ENCODE data around the gene BCL7A.
A peak's percentile ranks its signal among the peaks of the same experiment; 100 is the strongest.

Gene BCL7A

GRCh38 chr12:122081083-122081696 lies 59.5 kb downstream of the BCL7A start:
- no peak for TF ChIP-seq CTCF (IDR thresholded peaks at IDR 0.05; ENCODE audit: low read depth, low read length)
- Histone ChIP-seq H3K4me3 (ENCODE audit: low read depth, low read length) (peak overlapping the region; percentile 90), H3K36me3 (peaks cover 21% of the 10 kb centered on the region), H3K9me3 (no peaks in the 10 kb centered on the region), H3K27me3 (no peaks in the 10 kb centered on the region), H3K4me1 (peaks cover 3% of the 10 kb centered on the region; the same call in 1 of the 2 replicates)
- DNase-seq: no peak

- peaks cover 21% of the 10 kb centered on the region for H3K36me3 ChIP-seq
- DNase-seq: no peak
- peaks cover 7% of the 10 kb centered on the region for H3K4me1 ChIP-seq
- H3K27me3 ChIP-seq: no peaks in the 10 kb centered on the region
- no peak overlapping the region for H3K4me3 ChIP-seq (ENCODE audit: low read depth, low read length)
- H3K9me3 ChIP-seq: no peaks in the 10 kb centered on the region
- no peak for TF ChIP-seq CTCF (IDR thresholded peaks at IDR 0.05; ENCODE audit: low read depth, low read length)
Observed at GRCh38 chr12:122081697-122082221, 60.1 kb downstream of the BCL7A start.

GRCh38 chr12:122082621-122083356 lies 61.1 kb downstream of the BCL7A start:
- H3K36me3 ChIP-seq: peaks cover 27% of the 10 kb centered on the region
- TF ChIP-seq CTCF (IDR thresholded peaks at IDR 0.05; ENCODE audit: low read depth, low read length): no peak
- H3K4me1 ChIP-seq: peaks cover 17% of the 10 kb centered on the region
- DNase-seq: no peak
- no peaks in the 10 kb centered on the region for H3K9me3 ChIP-seq
- no peaks in the 10 kb centered on the region for H3K27me3 ChIP-seq
- H3K4me3 ChIP-seq (ENCODE audit: low read depth, low read length): no peak overlapping the region

GRCh38 chr12:122084857-122085405 lies 63.2 kb downstream of the BCL7A start:
- H3K36me3 ChIP-seq: peaks cover 33% of the 10 kb centered on the region
- TF ChIP-seq CTCF (IDR thresholded peaks at IDR 0.05; ENCODE audit: low read depth, low read length): no peak
- H3K27me3 ChIP-seq: no peaks in the 10 kb centered on the region
- no peak overlapping the region for H3K4me3 ChIP-seq (ENCODE audit: low read depth, low read length)
- H3K9me3 ChIP-seq: no peaks in the 10 kb centered on the region
- peaks cover 21% of the 10 kb centered on the region for H3K4me1 ChIP-seq
- DNase-seq: no peak

GRCh38 chr12:122085591-122085990 lies 63.9 kb downstream of the BCL7A start:
- no peaks in the 10 kb centered on the region for H3K27me3 ChIP-seq
- no peak overlapping the region for H3K4me3 ChIP-seq (ENCODE audit: low read depth, low read length)
- H3K36me3 ChIP-seq: peaks cover 33% of the 10 kb centered on the region
- no peaks in the 10 kb centered on the region for H3K9me3 ChIP-seq
- peaks cover 21% of the 10 kb centered on the region for H3K4me1 ChIP-seq
- no peak for TF ChIP-seq CTCF (IDR thresholded peaks at IDR 0.05; ENCODE audit: low read depth, low read length)
- DNase-seq: no peak

- Histone ChIP-seq H3K4me3 (ENCODE audit: low read depth, low read length) (no peak overlapping the region), H3K36me3 (peaks cover 33% of the 10 kb centered on the region)
Observed at GRCh38 chr12:122086116-122086515, 64.4 kb downstream of the BCL7A start.

More at GRCh38 chr12:122086116-122086515, 64.4 kb downstream of the BCL7A start:
- Histone ChIP-seq H3K4me1 (peaks cover 20% of the 10 kb centered on the region), H3K9me3 (no peaks in the 10 kb centered on the region), H3K27me3 (no peaks in the 10 kb centered on the region)
- DNase-seq: no peak
- TF ChIP-seq CTCF (IDR thresholded peaks at IDR 0.05; ENCODE audit: low read depth, low read length): no peak

Data from BE2C (cell line).